HG03108 (cell line): ENCODE measurements around the gene SPDYE2.
"Not testable (repeated sequence)": the region's sequence is repeated elsewhere in the genome, so short reads cannot be mapped to it uniquely, and the experiment has no call there.

Experiments
- ATAC-seq: cut with Tn5 transposase; IDR thresholded peaks from one replicate; pipeline ENCODE4 v1.9.1; 2021; ENCODE audit warnings: moderate library complexity; ENCODE audit not compliant: unreplicated experiment

SPDYE2 gene

DNA sequence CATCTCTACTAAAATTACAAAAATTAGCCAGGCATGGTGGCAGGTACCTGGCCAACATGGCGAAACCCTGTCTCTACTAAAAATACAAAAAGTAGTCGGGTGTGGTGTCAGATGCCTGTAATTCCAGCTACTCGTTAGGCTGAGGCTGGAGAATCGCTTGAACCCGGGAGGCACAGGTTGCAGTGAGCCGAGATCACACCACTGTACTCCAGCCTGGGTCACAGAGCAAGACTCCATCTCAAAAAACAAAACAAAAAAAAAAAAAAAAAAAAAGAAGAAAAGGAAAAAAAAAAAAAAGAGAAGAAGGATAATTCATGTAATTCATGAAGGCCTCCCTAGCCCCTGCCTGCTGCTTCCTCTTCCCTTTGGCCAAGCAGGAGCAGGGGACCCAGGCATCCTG is 10.4 kb upstream of the SPDYE2 start:
- ATAC-seq: not testable (repeated sequence)

DNA sequence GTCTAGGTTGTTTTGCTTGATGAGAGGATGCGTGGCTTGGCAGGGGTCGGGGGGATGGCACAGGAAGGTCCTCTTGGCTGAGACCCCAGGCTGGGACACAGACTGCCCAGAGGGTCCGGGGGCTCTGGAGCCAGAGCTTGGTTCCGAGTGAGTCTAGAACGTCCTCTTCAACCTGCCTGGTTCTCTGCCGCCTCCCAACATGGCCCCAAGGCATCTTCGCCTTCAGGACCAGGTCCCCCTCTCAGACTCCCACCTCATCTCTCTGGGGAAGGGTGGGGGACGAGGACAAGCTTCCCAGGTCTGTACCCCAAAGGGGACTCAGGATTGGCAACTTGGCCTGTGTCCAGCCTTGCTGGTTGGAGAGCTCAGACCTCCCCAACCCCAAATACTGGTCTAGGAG is 8.9 kb upstream of the SPDYE2 start:
- ATAC-seq: not testable (repeated sequence)

DNA sequence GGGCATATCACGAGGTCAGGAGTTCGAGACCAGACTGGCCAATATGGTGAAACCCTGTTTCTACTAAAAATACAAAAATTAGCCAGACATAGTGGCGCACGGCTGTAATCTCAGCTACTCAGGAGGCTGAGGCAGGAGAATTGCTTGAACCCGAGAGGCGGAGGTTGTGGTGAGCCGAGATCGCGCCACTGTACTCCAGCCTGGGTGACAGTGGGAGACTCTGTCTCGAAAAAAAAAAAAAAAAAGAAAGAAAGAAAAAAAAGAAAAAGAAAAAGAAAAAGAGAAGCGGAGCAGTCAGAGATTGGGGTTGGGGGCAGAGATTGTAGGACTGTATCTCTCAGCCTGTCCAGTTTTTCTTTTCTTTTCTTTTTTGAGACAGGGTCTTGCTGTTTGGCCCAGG is 8.3 kb upstream of the SPDYE2 start:
- not testable (repeated sequence) for ATAC-seq

DNA sequence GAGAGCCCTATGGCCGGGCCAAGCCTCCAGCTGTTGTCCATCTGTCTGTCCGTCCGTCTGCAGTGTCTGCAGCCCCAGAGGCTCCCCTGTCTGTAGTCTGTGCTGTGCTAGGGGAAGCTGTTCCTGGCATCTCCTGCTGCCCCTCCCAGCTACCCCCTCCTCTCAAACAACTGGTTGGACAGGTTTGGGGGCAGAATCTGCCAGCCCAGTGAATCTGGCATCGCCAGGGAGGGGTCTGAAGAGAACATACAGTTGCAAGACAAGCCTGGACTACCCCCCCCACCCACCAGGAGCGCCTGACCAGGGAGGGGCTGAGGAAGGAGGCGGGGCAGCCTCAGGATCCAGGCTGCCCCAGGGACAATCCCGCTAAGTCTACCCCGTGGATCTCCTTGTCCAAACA is 7.4 kb upstream of the SPDYE2 start, which contains the start of gene UPK3BL2:
TSS of gene UPK3BL2 (minus strand) at position 101 of the 400 bp plus-strand sequence. CDS start at position 41, 60 bp downstream.
- ATAC-seq: not testable (repeated sequence)

DNA sequence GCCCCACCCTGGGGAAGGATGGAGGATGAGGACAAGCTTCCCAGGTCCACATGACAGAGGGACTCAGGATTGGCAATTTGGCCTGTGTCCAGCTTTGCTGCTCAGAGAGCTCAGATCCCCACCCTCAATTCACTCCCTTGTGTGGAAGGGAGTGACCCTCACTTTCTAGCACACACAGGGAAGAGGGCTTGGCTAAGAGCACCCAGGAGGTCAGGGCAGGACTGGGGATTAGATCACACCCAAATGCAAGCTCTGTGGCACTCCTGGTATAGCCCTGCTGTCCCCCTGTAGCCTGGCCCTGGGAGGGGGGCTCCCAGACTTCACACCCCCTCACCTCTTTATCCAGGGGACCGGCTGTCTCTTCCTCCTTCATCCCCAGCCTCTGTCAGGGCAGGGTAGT is 6.7 kb upstream of the SPDYE2 start:
- ATAC-seq: not testable (repeated sequence)

DNA sequence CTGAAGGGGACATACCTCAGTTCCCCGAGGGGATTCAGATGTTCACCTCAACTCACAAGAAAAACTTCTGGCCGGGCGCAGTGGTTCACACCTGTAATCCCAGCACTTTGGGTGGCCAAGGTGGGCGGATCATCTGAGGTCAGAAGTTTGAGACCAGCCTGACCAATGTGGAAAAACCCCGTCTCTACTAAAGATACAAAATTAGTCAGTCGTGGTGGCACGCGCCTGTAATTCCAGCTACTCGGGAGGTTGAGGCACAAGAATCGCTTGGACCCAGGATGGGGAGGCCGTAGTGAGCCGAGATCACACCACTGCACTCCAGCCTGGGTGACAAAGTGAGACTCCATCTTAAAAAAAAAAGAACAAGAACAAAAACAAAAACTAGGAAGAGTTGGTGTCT is 5.7 kb upstream of the SPDYE2 start:
- not testable (repeated sequence) for ATAC-seq

DNA sequence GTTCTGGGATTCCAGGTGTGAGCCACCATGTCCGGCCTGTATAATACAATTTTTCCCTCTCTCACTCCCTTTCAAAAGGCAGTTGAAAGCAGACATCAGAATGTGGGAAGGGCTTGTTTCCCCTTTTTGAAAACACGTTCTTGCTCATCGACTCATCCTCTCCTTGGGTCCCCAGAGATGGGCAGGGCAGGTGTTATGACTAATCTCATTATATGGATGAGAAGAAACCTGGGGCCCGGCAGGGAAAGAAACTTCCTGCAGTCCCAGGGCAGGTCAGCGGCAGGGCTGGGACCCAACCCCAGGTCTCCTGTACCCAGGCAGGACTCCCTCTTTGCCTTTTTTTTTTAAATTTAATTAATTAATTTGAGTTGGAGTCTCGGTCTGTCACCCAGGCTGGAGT is 4.7 kb upstream of the SPDYE2 start:
- ATAC-seq: peak; percentile 81

DNA sequence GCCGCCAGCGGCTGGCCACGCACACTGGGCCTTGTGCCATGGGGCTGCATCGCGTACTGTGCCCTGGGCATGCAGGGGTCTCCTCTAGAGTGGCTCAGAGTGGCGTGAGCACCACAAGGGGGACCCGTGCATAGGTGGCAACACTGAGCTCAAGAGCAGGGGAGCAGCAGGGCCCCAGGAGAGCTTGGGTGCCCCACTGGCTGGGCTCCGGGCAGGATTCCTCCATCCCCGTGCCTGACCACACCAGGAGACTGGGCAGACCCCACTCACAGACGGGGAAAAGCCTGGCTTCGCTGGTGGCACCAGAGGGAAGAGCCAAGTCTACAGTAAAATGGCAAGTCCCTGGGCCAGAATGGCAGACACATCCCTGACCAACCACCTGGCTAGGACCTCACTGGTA is 17.6 kb downstream of the SPDYE2 start:
- not testable (repeated sequence) for ATAC-seq

DNA sequence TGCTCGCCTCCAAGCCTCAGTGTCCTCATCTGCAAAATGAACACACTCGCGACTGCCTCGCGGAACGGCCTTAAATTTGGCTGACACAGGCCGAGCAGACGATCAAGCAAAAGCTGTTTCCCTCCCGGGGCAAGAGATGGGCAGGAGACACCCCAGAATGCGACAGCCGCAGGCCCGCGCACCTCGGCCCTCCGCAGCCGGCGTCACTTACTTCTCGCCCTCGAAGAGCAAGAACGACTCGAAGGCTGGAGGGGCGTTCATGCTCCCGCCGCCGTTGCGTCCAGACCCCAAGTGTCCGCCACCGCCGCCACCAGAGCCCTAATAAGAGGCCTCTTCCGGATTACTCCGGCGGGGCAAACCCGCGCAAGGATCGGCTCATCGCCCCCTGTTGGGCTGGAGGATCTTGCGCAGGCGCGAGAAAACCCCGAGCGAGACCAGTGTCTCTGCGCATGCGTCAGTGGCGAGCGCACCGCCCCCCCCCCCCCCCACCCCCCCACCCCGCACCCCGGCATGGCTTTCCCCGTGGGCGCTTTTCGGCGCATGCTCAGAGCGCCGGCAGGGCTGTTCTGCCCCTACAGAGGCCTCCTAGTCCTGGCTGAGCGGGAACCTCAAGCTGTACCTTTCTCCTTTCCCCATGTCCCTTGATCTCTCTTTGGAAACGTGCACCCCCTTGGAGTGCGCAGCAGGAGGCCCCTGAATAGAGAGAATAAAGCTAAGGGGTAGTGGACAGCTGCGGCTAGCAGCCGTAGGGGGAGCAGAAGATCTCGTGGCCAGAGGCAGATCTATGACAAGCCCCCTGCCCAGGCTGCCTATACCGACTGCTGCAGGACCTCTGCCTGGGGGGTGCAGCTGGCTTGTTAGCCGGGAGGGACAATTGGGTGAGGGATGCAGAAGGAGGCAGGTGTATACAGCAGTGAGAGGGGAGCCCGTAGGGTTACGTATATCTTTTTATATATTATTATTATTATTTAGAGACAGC is 21.5 kb downstream of the SPDYE2 start, which contains the start of gene POLR2J3:
TSS of gene POLR2J3 (minus strand) at position 323 of the 979 bp plus-strand sequence. CDS start at position 261, 62 bp downstream.
- peak; percentile 94 for ATAC-seq

DNA sequence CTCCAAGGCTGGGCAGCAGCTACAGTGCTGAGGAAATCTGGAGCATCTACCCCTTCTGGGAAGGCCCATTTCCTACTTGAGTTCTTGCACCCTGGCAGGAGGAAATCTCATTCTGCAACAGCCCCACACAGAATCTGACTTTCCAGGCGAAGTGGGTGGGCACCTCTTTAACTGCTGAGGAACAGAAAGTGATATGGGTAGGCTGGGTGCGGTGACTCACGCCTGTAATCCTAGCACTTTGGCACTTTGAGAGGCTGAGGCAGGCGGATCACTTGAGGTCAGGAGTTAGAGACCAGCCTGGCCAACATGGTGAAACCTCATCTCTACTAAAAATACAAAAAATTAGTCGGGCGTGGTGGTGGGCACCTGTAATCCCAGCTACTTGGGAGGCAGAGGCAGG is 23.6 kb downstream of the SPDYE2 start:
- not testable (repeated sequence) for ATAC-seq

DNA sequence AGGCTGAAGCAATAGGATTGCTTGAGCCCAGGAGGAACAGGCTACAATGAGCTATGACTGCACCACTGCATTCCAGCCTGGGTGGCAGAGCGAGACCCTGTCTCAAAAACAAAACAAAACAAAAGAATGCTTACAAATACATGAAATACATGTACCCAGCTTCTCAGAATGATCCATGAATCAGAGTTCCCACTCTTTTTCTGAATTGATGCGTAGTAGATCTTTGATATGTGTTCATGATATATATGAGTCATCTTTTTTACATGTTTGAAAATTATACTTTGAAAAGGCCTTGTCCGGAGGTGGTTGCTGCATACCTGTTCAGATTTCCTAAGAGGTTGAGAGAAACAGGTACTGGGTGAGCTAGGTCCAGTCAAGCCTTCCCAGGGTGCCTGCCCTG is 25.3 kb downstream of the SPDYE2 start:
- ATAC-seq: not testable (repeated sequence)

DNA sequence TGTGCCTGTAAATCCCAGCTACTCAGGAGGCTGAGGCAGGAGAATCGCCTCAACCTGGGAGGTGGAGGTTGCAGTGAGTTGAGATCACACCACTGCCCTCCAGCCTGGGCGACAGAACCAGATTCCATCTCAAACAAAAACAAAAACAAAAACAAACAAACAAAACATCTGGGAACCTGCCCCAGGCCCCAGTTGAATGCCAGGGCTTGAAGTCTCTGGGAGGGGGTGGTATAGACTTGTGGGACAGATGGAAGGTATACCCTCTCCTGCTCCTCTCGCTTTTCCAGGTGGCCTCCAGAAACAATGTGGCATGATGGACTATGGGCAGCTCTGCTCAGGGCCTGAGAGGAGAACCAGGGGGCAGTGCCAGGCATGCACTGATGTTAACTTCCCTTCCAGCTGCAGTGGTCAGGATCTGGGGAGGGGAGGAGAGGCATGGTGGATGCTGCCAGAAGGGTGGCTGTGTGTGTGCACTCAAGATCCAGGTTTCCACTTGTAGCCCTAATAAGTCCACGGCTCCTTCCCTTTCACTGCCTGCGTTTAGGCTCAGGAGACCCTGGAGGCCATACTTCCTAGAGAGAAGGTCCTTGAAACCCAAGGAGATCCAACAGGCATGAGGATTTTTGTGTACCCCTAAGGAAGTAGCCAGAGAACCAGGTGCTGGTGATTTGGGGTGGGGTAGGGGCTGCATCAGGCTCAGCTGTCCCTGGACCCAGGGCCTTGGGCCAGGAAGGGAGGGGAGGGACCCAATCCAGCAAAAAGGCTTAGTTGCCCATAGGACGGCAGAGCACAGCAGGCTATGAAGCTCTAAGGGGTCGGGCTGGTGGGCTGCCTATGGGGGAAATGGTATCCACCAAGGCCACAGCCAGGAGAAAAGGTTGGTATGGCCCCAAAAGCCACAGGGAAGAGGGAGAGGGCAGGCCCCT is 26.6 kb downstream of the SPDYE2 start:
- not testable (repeated sequence) for ATAC-seq

DNA sequence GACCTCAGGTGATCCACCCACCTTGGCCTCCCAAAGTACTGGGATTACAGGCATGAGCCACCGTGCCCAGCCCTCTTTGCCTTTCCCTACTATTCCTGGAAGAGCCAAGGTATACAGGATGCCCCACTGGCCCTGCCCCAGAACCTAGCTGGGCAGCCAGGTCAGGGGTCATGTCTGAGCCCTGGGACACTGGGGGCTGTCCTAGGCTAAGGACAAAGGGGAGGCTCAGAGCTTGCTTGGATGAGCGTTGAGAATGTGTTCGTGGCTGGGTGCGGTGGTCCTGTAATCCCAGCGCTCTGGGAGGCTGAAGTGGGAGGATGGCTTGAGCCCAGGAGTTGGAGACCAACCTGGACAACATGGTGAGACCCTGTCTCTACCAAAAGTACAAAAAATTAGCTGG is 27.5 kb downstream of the SPDYE2 start:
- not testable (repeated sequence) for ATAC-seq

DNA sequence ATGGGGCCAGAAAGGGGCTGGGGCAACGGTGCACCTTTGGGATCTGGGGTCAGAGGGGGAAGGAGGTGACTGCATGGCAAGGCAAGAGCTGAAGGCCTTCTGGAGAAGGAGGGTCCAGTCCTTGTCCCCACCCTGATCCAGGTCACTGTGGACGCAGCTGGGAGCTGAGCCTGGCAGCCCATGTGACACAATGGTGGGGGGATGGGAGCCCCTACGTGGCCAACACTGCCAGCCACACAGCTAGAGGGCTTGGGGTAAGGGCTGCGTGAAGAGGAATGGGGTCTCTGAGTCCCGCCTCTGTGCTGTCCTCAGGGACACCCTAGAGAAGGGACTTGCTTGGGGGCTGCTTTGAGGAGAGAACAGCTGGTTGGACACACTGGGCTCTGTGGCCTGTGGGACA is 30.7 kb downstream of the SPDYE2 start:
- not testable (repeated sequence) for ATAC-seq

DNA sequence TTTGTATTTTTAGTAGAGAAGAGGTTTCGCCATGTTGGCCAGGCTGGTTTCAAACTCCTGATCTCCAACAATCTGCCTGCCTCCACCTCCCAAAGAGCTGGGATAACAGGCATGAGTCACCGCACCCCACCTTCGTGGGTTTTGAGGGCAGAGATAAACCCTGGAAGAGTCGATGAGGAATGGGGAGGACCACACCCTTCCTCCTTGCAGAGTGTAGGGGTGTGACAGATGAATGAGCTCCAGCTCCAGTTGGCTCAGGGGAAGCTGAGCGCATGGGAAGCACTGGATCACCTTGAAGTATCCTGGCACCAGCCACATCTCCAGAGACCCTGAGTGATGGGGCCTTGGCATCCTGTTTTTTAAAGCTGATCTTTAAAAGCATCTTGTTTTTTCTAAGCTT is 32.5 kb downstream of the SPDYE2 start:
- ATAC-seq: not testable (repeated sequence)

DNA sequence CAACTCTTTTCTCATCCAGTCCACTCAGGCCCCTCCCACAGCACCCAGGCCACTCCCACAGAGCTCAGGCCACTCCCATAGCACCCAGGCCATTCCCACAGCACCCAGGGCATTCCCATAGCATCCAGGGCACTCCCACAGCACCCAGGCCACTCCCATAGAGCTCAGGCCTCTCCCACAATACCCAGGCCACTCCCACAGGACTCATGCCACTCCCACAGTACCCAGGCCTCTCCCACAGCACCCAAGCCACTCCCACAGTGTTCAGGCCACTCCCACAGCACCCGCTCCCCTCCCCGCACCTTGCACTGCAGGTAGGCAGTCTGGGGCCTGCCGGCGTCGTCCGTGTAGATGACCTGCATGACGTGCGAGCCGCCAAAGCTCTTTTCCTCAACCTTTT is 38.8 kb downstream of the SPDYE2 start:
- ATAC-seq: not testable (repeated sequence)

DNA sequence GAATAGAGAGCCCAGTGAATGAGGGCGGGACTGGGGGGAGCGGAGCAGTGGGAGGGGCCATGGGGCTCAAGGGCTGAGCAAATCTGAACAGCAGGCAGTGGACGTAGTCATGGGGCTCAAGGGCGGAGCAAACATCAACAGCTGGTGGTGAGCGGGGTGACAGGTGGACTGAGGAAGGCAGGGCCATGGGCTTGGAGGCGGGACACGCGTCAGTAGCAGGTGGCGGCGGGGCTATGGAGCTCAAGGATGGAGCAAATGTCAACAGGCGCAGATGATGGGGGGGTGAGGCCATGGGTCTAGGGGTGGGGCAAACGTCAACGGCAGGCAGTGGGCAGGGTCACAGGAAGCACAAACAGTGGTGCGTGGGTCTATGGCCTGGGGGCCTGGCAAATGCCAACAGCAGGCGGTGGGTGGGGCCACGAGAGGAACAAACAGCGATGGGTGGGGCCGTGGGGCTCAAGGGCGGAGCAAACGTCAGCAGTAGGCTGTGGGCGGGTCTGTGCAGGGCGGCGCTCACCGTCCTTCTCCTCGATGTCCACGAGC is 41.5 kb downstream of the SPDYE2 start:
- peak; percentile 52 for ATAC-seq

DNA sequence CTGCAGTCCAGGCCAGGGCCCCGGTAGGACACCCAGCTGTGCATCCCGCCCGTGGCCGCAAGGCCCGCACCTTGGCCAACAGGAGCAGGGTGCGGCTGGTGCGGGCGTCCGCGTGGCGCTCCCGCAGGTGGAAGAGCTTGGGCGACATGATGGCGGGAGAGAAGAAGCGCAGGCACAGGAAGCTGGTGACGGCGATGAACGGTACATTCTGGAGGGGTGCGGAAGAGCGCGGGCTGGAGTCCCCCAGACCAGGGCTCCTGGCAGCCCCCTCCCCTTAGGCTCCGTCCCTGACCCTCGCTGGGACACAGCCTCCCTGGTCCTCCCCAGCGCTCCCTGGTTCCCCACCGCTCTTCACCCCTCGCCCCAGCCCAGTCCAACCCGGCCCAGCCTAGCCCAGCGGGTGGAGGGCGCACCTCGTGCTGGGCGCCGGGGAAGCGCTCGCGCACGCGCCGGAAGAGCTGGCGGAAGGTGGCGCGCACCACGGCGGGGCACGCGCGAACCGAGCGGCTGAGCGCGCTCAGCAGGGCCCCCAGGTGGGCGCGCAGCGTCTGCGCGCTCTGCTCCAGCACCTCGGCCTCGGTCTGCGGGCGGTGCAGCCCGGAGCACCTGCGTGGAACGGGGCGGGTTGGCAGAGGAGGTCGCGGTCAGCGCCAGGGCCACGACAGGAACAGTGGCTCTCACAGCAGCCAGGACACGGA is 42.8 kb downstream of the SPDYE2 start:
- peak; percentile 64 for ATAC-seq

DNA sequence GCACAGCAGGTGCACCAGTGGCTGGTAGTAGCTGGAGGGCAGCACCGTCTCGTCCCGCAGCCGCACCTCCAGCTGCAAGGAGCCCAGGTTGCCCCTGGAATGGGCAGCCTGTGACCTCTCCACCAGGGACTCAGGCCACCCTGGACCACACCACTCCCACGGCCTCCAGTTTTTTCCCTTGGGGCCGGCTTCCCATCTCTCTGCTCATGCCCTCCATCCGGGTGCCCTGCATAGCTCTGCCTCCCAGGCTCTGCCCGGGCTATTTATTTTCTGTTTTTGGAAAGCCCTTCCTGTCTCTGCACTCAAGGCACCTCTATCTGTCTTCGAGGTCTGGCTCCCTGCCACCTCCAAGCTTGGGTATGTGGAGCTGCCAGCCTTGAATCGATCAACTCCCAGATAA is 45.0 kb downstream of the SPDYE2 start:
- ATAC-seq: not testable (repeated sequence)

DNA sequence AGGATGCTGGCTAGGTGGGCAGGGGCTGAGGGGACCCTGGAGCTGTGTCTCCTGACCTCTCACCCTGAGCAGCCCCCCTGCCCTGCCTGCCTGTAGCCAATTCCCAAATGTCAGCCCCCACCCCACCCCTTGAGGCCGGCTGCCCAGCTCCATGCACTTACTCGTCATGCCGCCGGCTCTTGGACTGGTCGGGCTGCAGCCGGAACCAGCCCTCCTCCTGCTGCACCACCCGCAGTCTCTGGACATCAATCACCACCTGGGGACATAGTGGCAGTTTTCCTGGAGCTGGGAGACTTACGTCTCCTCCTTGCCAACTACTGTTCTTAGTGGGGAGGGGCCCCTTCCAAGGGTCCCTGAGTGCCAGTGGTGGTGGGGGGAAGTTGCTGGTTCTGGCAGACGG is 48.7 kb downstream of the SPDYE2 start:
- ATAC-seq: not testable (repeated sequence)
